ENCODE measurements around the gene ADAMTS15. TPM values are rescaled to one million over a fixed set of nuclear protein-coding genes. Genes with fewer than 3 reads are reported as not detected.

The ADAMTS15 gene
- total and polyA plus RNA-seq, 2 donors (not counting 3 experiments of a cell fraction or from before 2014, with no cell fraction given): 0.08 TPM; not detected in 1

GRCh38 chr11:130515829-130516553 is 67.5 kb downstream of the ADAMTS15 start:
- no peak for TF ChIP-seq MYC (IDR thresholded peaks at IDR 0.05; ENCODE audit: low read depth, low read length)
- TF ChIP-seq CTCF (IDR thresholded peaks at IDR 0.05; ENCODE audit: extremely low read depth in 1 of 2, insufficient read depth in 1 of 2, low read depth in 1 of 2, low read length in 2 of 2): no peak
- TF ChIP-seq MAX (IDR thresholded peaks at IDR 0.05; ENCODE audit: insufficient read depth, insufficient read length): no peak
- no peak for TF ChIP-seq JUN (IDR thresholded peaks at IDR 0.05; ENCODE audit: borderline replicate concordance, insufficient read depth, insufficient read length, low read depth)
- TF ChIP-seq GATA2 (IDR thresholded peaks at IDR 0.05; ENCODE audit: insufficient read depth, insufficient read length, low read depth, low read length): no peak
- TF ChIP-seq POLR2A (IDR thresholded peaks at IDR 0.05; ENCODE audit: low read depth, low read length): no peak
- TF ChIP-seq POLR2AphosphoS5 (IDR thresholded peaks at IDR 0.05; ENCODE audit: insufficient read depth, low read depth, low read length): no peak
- no peak for TF ChIP-seq EZH2 (IDR thresholded peaks at IDR 0.05; ENCODE audit: borderline replicate concordance, low read depth, low read length, severe bottlenecking)
- no peak for TF ChIP-seq FOS (IDR thresholded peaks at IDR 0.05; ENCODE audit: borderline replicate concordance, insufficient read depth, low read length)
- Histone ChIP-seq H3K9me3 (replicated peaks; ENCODE audit: control insufficient read depth, insufficient read depth, low read length) (no peaks in the 10 kb centered on the region), H3K4me3 (replicated peaks in 1 of 3; ENCODE audit: insufficient read depth in 1 of 3, low read depth in 1 of 3, low read length in 3 of 3) (no peak overlapping the region), H2AFZ (ENCODE audit: low read depth, low read length) (no peak overlapping the region), H3K79me2 (ENCODE audit: control insufficient read depth, insufficient read depth, low read length) (no peaks in the 10 kb centered on the region), H3K4me2 (ENCODE audit: insufficient read depth, low read length) (no peak overlapping the region), H3K4me1 (ENCODE audit: control insufficient read depth, extremely low read depth, insufficient read depth, low read length) (no peaks in the 10 kb centered on the region), H3K27ac (ENCODE audit: insufficient read depth, low read depth, low read length) (no peak overlapping the region), H4K20me1 (replicated peaks; ENCODE audit: control insufficient read depth, extremely low read depth, insufficient read depth, low read length) (no peaks in the 10 kb centered on the region), H3K9me1 (replicated peaks; ENCODE audit: control insufficient read depth, extremely low read depth, insufficient read depth, low read length) (no peaks in the 10 kb centered on the region), H3K9ac (replicated peaks; ENCODE audit: extremely low read depth, insufficient read depth, low read length) (no peak overlapping the region), H3K27me3 (ENCODE audit: control insufficient read depth in 2 of 2, insufficient read depth in 2 of 2, low read length in 2 of 2) (no peaks in the 10 kb centered on the region), H3K36me3 (ENCODE audit: control insufficient read depth in 2 of 2, extremely low read depth in 1 of 2, insufficient read depth in 2 of 2, low read length in 2 of 2) (no peaks in the 10 kb centered on the region)
- CTCF ChIA-PET: interaction anchor here (1.2 kb wide), 1 partner anchor 26 kb away, joined by 3 read pairs; no protein-coding TSS in a partner anchor
- intact Hi-C loops (cut with micrococcal nuclease): no loop called here
- no TSS peak for BruUV-seq (replicated peaks)
- POLR2A ChIA-PET: no interaction called here
- dilution Hi-C loops (cut with MboI; ENCODE audit: extremely low pct_ligation_motif_present, low sequenced_read_pairs): no loop called here
- DNase-seq (ENCODE audit: low read depth, low spot score): no peak
- no peak for FAIRE-seq

Data from endothelial cell of umbilical vein (primary cell).